CD4-positive, CD25-positive, alpha-beta regulatory T cell (primary cell): Measurements from ENCODE around the gene SSB. TPM values are rescaled to one million over a fixed set of nuclear protein-coding genes. Genes with fewer than 3 reads are reported as not detected.
A peak's percentile ranks its signal among the peaks of the same experiment; 100 is the strongest.
"Not testable (repeated sequence)": the region's sequence is repeated elsewhere in the genome, so short reads cannot be mapped to it uniquely, and the experiment has no call there.

Source experiments
- ATAC-seq, 2 donors: fragments of 150-1000 bp; cut with Tn5 transposase; one replicate each; pipeline ENCODE4 v1.10.0; 2021; ENCODE audit warnings: low read depth in 2 of 2, moderate number of reproducible peaks in 2 of 2, moderate library complexity in 1 of 2
- DNase-seq, 3 donors: peaks; one replicate each; pipeline versions ENCODE4 v3.0.0 to v3.0.0-alpha.2; 2012 to 2022; ENCODE audit warnings: mixed read lengths in 1 of 3
- H3K27ac ChIP-seq: one replicate; pipeline ENCODE4 v1.7.0; 2013; ENCODE audit warnings: mild to moderate bottlenecking, low read length; ENCODE audit not compliant: insufficient read depth, poor library complexity, severe bottlenecking
- H3K27me3 ChIP-seq: one replicate; pipeline ENCODE4 v1.7.0; 2013; ENCODE audit warnings: low read length; ENCODE audit not compliant: control insufficient read depth, insufficient read depth
- H3K36me3 ChIP-seq: one replicate; pipeline ENCODE4 v1.7.0; 2013; ENCODE audit warnings: mild to moderate bottlenecking, low read length, moderate library complexity; ENCODE audit not compliant: control insufficient read depth, insufficient read depth
- H3K4me1 ChIP-seq: 2 replicates; pipeline ENCODE4 v1.7.0; 2013; ENCODE audit warnings: mild to moderate bottlenecking, low read length; ENCODE audit not compliant: insufficient read depth, control insufficient read depth, poor library complexity, severe bottlenecking
- H3K4me3 ChIP-seq: one replicate; pipeline ENCODE4 v1.7.0; 2013; ENCODE audit warnings: low read depth, mild to moderate bottlenecking, low read length, moderate library complexity
- H3K9me3 ChIP-seq, 2 experiments: 1 replicate in 1 of 2; 2 replicates in 1 of 2; pipeline ENCODE4 v1.7.0; 2013; ENCODE audit warnings: low read length in 2 of 2, mild to moderate bottlenecking in 1 of 2, moderate library complexity in 1 of 2; ENCODE audit not compliant: control insufficient read depth in 2 of 2
- H3K27ac Mint-ChIP-seq, 3 donors: one replicate each; pipeline ENCODE4 v1.8.0; 2020 to 2022; ENCODE audit warnings: mild to moderate bottlenecking in 3 of 3, mixed read lengths in 3 of 3, moderate library complexity in 2 of 3
- H3K27me3 Mint-ChIP-seq: one replicate; pipeline ENCODE4 v1.8.0; 2022; ENCODE audit warnings: mild to moderate bottlenecking, mixed read lengths
- H3K36me3 Mint-ChIP-seq: one replicate; pipeline ENCODE4 v1.8.0; 2020; ENCODE audit warnings: mixed read lengths
- H3K4me1 Mint-ChIP-seq, 4 donors: one replicate each; pipeline ENCODE4 v1.8.0; 2020 to 2022; ENCODE audit warnings: mixed read lengths in 4 of 4, mild to moderate bottlenecking in 1 of 4
- H3K4me3 Mint-ChIP-seq, 4 donors: one replicate each; pipeline ENCODE4 v1.8.0; 2020 to 2022; ENCODE audit warnings: mild to moderate bottlenecking in 4 of 4, mixed read lengths in 4 of 4, moderate library complexity in 3 of 4
- H3K9me3 Mint-ChIP-seq, 7 donors: one replicate each; pipeline ENCODE4 v1.8.0; 2020 to 2022; ENCODE audit warnings: mixed read lengths in 7 of 7, mild to moderate bottlenecking in 3 of 7, moderate library complexity in 2 of 7
- polyA plus RNA-seq, 4 donors: library from polyadenylated mRNA; unstranded; fragments of 300-500 nt; fragmentation: Illumina TruSeq; gene quantifications; one replicate each; pipeline ENCODE4 v1.2.3, GENCODE V29; 2021
- total RNA-seq: library from RNA; stranded (reverse); gene quantifications from one replicate; pipeline ENCODE4 v1.2.3, GENCODE V29; 2022

Gene SSB
- total and polyA plus RNA-seq, 5 donors from 2014 or later: 82.0 to 146 (median 107) TPM

GRCh38 chr2:169815849-169816248, 17.2 kb downstream of the SSB start:
- H3K4me3 ChIP-seq: no peak overlapping the region
- H3K4me1 ChIP-seq: no peaks in the 10 kb centered on the region
- H3K27ac ChIP-seq: no peak overlapping the region
- H3K4me1 Mint-ChIP-seq: peaks cover 9 to 29% (median 21%) of the 10 kb centered on the region in 4 donors
- no peak for DNase-seq
- H3K9me3 ChIP-seq: no peaks in the 10 kb centered on the region
- H3K36me3 ChIP-seq: peaks cover 50% of the 10 kb centered on the region
- peaks cover 0 to 7% (median 0%) of the 10 kb centered on the region in 7 donors for H3K9me3 Mint-ChIP-seq
- no peak for ATAC-seq
- no peak overlapping the region for H3K4me3 Mint-ChIP-seq
- no peaks in the 10 kb centered on the region for H3K27me3 ChIP-seq
- H3K27me3 Mint-ChIP-seq: no peaks in the 10 kb centered on the region
- H3K27ac Mint-ChIP-seq: no peak overlapping the region
- peaks cover 44% of the 10 kb centered on the region for H3K36me3 Mint-ChIP-seq

- H3K4me3 Mint-ChIP-seq, H3K9me3 ChIP-seq, H3K4me1 ChIP-seq, H3K4me3 ChIP-seq, H3K27ac ChIP-seq, H3K27me3 ChIP-seq, H3K27me3 Mint-ChIP-seq, ATAC-seq, H3K9me3 Mint-ChIP-seq, DNase-seq: not testable (repeated sequence)
- Mint-ChIP-seq H3K4me1 (peaks cover 13 to 40% (median 28%) of the 10 kb centered on the region in 4 donors), H3K27ac (peak overlapping the region in 1 of 3 donors; percentile 23), H3K36me3 (peaks cover 39% of the 10 kb centered on the region)
- H3K36me3 ChIP-seq: peaks cover 43% of the 10 kb centered on the region
Measured at GRCh38 chr2:169816961-169817360, 18.3 kb downstream of the SSB start.

GRCh38 chr2:169817369-169817768, 18.7 kb downstream of the SSB start:
- Mint-ChIP-seq H3K4me1 (peaks cover 14 to 43% (median 30%) of the 10 kb centered on the region in 4 donors), H3K27ac (peak overlapping the region in 1 of 3 donors; percentile 23), H3K36me3 (peaks cover 39% of the 10 kb centered on the region)
- not testable (repeated sequence) for ATAC-seq, H3K27me3 Mint-ChIP-seq, H3K4me3 Mint-ChIP-seq, DNase-seq, H3K4me3 ChIP-seq, H3K9me3 Mint-ChIP-seq, H3K4me1 ChIP-seq, H3K9me3 ChIP-seq, H3K27ac ChIP-seq, H3K27me3 ChIP-seq
- H3K36me3 ChIP-seq: peaks cover 39% of the 10 kb centered on the region

- peaks cover 22 to 51% (median 35%) of the 10 kb centered on the region in 4 donors for H3K4me1 Mint-ChIP-seq
- Histone ChIP-seq H3K27me3 (no peaks in the 10 kb centered on the region), H3K4me3 (no peak overlapping the region), H3K9me3 (no peaks in the 10 kb centered on the region), H3K27ac (no peak overlapping the region), H3K36me3 (peaks cover 32% of the 10 kb centered on the region), H3K4me1 (peaks cover 16% of the 10 kb centered on the region)
- no peak for ATAC-seq
- peaks cover 39% of the 10 kb centered on the region for H3K36me3 Mint-ChIP-seq
- H3K27me3 Mint-ChIP-seq: no peaks in the 10 kb centered on the region
- no peak overlapping the region for H3K27ac Mint-ChIP-seq
- DNase-seq: no peak
- H3K4me3 Mint-ChIP-seq: no peak overlapping the region
- H3K9me3 Mint-ChIP-seq: peaks cover 0 to 7% (median 0%) of the 10 kb centered on the region in 7 donors
Measured at GRCh38 chr2:169818241-169818640, 19.6 kb downstream of the SSB start.

- no peak overlapping the region for H3K27ac ChIP-seq
- H3K4me3 Mint-ChIP-seq: no peak overlapping the region
- no peak for ATAC-seq
- H3K27me3 ChIP-seq: no peaks in the 10 kb centered on the region
- H3K36me3 ChIP-seq: peaks cover 26% of the 10 kb centered on the region
- peak overlapping the region in 2 of 3 donors; percentile 12 to 17 for H3K27ac Mint-ChIP-seq
- H3K4me1 ChIP-seq: peaks cover 25% of the 10 kb centered on the region
- peaks cover 39% of the 10 kb centered on the region for H3K36me3 Mint-ChIP-seq
- H3K9me3 Mint-ChIP-seq: peaks cover 0 to 7% (median 0%) of the 10 kb centered on the region in 7 donors
- no peaks in the 10 kb centered on the region for H3K9me3 ChIP-seq
- H3K27me3 Mint-ChIP-seq: no peaks in the 10 kb centered on the region
- H3K4me3 ChIP-seq: no peak overlapping the region
- no peak for DNase-seq
- H3K4me1 Mint-ChIP-seq: peaks cover 31 to 60% (median 43%) of the 10 kb centered on the region in 4 donors
Measured at GRCh38 chr2:169819106-169819505, 20.4 kb downstream of the SSB start.

GRCh38 chr2:169820101-169820500, 21.4 kb downstream of the SSB start:
- peak overlapping the region in 2 of 3 donors; percentile 38 to 78 for H3K27ac Mint-ChIP-seq
- H3K4me1 Mint-ChIP-seq: peaks cover 37 to 67% (median 47%) of the 10 kb centered on the region in 4 donors
- not testable (repeated sequence) for H3K27ac ChIP-seq, ATAC-seq, H3K27me3 Mint-ChIP-seq, DNase-seq, H3K9me3 ChIP-seq, H3K4me3 Mint-ChIP-seq, H3K4me3 ChIP-seq, H3K9me3 Mint-ChIP-seq, H3K27me3 ChIP-seq
- Histone ChIP-seq H3K36me3 (peaks cover 24% of the 10 kb centered on the region), H3K4me1 (peaks cover 27% of the 10 kb centered on the region)
- peaks cover 39% of the 10 kb centered on the region for H3K36me3 Mint-ChIP-seq

- Histone ChIP-seq H3K27ac (no peak overlapping the region), H3K9me3 (no peaks in the 10 kb centered on the region), H3K36me3 (peaks cover 16% of the 10 kb centered on the region), H3K27me3 (no peaks in the 10 kb centered on the region), H3K4me1 (peaks cover 30% of the 10 kb centered on the region), H3K4me3 (peak overlapping the region; percentile 21)
- ATAC-seq (no peak), DNase-seq (no peak)
- H3K27me3 Mint-ChIP-seq: no peaks in the 10 kb centered on the region
- H3K36me3 Mint-ChIP-seq: peaks cover 25% of the 10 kb centered on the region
- H3K4me3 Mint-ChIP-seq: peak overlapping the region in 3 of 4 donors; percentile 5 to 79 (median 62)
- peaks cover 36 to 66% (median 42%) of the 10 kb centered on the region in 4 donors for H3K4me1 Mint-ChIP-seq
- peaks cover 0 to 7% (median 0%) of the 10 kb centered on the region in 7 donors for H3K9me3 Mint-ChIP-seq
- H3K27ac Mint-ChIP-seq: peak overlapping the region in 2 of 3 donors; percentile 37 to 84
Measured at GRCh38 chr2:169822036-169822435, 23.4 kb downstream of the SSB start.

GRCh38 chr2:169822785-169823392, 24.2 kb downstream of the SSB start:
- no peak for DNase-seq
- H3K4me3 ChIP-seq: peak overlapping the region; percentile 21
- H3K27me3 ChIP-seq: no peaks in the 10 kb centered on the region
- H3K4me1 ChIP-seq: peaks cover 31% of the 10 kb centered on the region
- Mint-ChIP-seq H3K36me3 (peaks cover 17% of the 10 kb centered on the region), H3K9me3 (peaks cover 0 to 2% (median 0%) of the 10 kb centered on the region in 7 donors), H3K27me3 (no peaks in the 10 kb centered on the region), H3K27ac (peak overlapping the region; percentile 55 to 84 (median 70)), H3K4me1 (peaks cover 34 to 63% (median 44%) of the 10 kb centered on the region in 4 donors), H3K4me3 (peak overlapping the region; percentile 66 to 93 (median 76))
- no peak overlapping the region for H3K27ac ChIP-seq
- peaks cover 13% of the 10 kb centered on the region for H3K36me3 ChIP-seq
- no peak for ATAC-seq
- H3K9me3 ChIP-seq: no peaks in the 10 kb centered on the region
